Effector CD8-positive, alpha-beta T cell (primary cell): ENCODE results near the gene HOXA1.
A peak's percentile ranks its signal among the peaks of the same experiment; 100 is the strongest.

Experiments used
- DNase-seq: peaks from one replicate; lab custom pipeline; 2025; lab: John Stamatoyannopoulos, UW

HOXA1 gene

GRCh38 chr7:27131390-27131819 is 35.6 kb upstream of the HOXA1 start:
- no peak for DNase-seq

DNA sequence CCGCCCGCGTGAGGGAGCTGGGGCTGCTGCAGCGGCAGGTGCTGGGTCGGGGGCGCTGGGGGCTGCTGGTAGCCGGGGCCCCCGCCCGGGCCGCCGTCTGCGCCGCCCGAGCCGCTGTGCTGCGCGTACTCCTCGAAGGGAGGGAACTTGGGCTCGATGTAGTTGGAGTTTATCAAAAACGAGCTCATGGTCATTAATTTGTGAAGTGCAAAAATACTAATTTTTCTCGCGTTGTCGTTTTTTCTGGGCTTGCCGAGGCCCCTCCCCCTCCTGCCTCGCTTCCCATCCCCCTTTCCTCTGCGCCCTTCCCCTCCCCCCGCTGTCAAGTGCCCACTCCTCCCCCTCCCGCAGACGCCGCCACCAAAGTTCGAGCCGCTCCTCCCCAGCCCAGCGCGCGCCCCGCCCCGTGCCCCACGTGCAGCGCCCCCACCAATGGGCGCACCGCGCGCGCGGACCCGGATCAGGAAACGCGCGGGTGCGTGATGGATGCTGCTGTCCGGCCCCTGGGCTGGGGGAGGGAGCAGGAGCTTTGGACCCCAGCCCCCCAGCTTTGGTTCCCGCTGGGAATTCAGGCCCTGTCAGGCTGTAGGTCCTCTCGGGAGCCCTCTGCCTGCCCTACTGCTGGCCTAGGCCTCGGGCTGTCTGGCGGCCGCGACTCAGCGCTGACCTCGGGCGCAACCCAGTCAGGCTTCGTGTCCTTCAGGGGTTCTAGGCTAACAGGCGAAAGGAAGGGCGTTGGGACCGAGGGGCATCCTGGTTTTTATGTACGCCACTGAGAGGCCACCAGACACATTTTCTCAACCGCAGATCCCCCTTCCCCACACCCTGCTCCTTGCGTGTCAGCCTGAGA is 35.0 kb upstream of the HOXA1 start, which contains the start of gene HOXA4:
TSS of gene HOXA4 (minus strand) at position 218 of the 850 bp plus-strand sequence. CDS start at position 194, 24 bp downstream.
- peak; percentile 69 for DNase-seq

DNA sequence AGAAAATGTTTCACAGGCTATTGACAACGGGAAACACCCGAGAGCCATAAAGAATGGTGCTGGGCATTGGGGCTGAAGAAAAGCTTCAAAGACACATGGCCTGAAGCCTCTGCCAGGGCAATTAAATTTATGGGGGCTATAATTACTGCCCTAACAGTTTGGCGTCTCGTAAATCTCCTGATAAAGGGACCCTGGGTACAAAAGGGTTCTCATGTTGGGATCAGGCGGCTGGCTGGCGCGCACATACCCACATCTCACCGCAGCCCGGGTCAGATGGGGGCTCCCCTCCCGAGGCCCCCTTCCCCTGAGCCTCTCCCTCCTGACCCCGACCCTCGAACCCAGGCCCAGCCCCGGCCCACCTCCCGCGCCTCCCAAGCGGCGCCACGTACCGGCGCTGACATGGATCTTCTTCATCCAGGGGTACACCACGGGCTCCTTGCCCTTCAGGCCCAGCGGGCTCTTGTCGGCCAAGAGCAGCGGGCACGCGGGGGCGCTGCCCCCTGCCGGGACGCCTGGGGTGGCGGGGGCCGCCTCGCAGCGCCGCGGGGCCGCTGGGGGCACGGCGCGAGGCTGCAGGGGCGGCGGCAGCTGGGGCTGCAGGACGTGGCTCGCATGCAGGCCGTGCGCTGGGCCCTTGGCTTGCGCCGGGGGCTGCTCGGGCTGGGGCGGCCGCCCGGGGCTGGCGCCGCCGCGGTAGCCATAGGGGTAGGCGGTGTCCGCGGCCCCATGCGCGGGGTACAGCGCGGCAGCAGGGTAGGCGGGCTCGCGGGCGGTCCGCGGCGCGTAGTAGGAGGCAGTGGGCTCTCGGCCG is 34.1 kb upstream of the HOXA1 start:
- no peak for DNase-seq

GRCh38 chr7:27128776-27129728 is 33.3 kb upstream of the HOXA1 start:
- no peak for DNase-seq

DNA sequence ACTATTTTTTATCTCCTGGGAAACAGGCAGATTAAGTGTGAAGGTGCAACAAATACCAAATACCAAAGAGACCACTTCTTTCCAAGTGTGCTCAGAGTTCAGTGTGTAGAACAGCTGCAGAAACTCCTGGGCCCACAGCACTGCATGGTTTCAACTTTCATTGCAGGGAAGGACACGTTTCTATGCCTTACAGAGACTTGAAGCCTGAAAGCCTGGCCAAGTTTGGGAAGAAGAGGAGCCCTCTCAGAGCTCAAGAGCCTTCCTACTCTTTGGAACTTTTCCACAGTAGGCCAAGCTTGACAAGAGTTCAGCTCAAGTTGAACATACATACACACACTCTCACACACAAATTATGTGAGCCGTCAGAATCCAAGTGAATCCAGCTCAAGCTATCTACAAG is 32.2 kb upstream of the HOXA1 start:
- no peak for DNase-seq

GRCh38 chr7:27126596-27127327 is 31.0 kb upstream of the HOXA1 start:
- DNase-seq = no peak

- no peak for DNase-seq
Observed at GRCh38 chr7:27125986-27126394, 30.2 kb upstream of the HOXA1 start.

DNA sequence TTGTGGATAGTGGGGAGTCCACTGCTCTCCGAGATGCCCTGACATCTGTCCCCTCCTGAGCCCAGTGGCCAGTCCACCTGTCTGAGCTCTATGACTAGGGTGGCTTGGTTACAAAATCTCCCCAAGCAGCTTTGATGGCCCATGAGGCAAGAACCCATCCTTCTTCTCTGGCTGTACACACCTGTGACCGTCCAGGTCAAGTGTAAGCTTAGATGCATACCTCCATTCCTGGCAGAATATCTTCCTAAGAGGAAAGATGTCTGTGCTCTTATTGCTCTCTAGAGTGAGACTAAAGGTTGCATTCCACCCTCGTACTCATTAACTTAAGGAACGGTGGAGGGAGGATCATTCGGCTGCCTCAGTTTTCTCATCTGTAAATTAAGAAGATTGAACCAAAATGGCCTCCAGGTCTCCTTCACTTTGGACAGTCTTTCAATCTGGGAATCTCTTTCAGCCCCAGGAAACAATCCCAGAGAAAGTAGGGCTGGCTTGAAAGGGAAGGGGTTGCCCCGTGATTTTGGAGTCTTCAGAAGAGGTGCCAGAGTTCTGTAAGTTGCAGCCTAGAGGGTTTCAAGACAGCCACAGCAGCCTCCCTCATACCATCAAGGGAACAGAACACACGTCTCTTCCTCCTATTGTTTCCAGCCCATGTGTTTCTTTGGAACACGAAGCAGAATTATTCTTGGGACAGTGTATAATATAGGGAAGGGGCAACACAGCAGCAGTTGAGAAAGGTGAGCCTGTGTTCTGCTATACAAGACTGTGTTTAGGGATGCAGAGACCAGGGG is 29.3 kb upstream of the HOXA1 start:
- DNase-seq = no peak

DNA sequence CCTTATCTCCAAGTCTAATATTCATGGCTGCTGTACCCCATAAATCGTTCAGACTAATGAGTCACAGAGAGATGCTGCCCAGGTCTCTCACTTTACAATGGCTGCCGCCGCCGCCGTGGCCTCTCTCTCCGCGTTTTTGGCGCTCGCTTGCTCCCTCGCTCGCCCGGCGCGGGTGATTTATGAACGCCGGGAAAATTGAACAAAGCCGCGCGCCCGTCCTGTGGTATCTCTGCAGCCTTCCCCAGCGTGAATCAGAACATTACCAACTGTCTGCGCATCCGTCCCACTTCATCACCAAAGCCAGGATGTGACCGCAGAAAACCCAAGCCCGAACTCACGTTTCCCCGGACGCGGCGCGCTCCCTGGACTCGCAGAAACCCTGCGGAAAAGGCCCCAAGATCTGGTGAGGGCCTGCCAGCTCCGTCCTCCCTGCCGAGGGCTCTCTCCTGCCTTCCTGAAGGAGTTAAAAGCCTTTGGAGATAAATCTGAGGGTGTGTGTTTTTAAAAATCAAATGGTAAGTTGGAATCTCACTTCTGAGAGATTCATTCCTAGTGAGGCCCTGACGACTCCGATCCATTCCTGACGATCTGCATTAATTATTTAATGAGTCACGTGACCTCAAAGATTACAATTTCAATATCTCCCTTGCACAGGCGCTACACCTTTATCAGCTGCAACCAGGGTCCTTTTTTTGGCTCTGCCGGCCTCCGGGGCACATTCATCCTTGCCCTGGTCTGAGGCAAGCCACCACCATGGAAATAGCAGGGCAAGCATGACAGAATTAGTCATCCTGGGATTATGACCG is 28.5 kb upstream of the HOXA1 start:
- no peak for DNase-seq

DNA sequence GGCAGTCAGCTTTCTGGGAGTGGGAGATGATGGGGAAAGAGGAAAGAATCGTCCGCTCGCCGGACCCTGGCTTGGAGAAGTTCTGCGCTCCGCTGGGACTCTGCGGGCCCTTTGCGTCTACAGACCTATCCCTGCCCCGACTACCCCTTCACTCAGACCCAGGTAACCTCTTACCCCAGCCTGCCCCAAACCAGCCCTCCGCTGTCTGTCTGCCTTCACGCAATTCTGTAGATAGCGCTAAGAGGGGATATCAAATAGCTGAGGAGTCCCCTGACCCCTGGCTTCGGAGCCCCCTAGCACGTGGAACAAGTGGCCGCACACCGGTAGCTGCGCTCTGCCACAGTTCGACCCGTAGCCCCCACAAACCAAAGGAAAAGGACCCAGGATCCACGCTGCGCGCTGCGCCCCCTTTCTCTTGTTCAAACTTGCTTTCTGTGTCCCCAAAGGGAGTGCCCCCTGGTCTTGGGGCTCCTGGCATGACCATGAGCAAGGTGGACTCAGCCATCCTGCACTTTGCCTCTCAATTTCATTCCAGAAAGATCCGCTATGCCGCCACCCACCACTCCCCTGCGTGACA is 27.8 kb upstream of the HOXA1 start:
- DNase-seq = no peak

- DNase-seq = no peak
Observed at GRCh38 chr7:27123007-27123476, 27.2 kb upstream of the HOXA1 start.

- DNase-seq = no peak
Observed at GRCh38 chr7:27122077-27122910, 26.5 kb upstream of the HOXA1 start.

DNA sequence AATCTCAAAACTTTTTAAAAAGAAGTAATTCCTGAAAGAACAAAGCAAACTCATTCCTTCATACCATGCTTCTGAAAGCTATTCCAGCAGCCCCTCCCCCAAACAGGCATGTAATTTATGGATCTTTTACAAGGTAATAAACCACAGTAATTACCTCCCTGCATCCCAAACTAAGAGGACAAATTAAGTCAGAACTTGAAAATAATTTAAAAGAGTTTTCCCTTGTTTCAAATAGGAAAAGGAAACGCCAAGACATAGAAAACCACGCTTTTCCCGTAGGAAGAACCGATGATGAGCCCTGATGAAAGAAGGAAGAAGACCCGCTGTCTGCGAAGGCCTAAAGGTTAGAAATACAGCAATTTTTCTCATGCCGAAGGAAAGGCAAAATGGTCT is 25.9 kb upstream of the HOXA1 start:
- DNase-seq = no peak

DNA sequence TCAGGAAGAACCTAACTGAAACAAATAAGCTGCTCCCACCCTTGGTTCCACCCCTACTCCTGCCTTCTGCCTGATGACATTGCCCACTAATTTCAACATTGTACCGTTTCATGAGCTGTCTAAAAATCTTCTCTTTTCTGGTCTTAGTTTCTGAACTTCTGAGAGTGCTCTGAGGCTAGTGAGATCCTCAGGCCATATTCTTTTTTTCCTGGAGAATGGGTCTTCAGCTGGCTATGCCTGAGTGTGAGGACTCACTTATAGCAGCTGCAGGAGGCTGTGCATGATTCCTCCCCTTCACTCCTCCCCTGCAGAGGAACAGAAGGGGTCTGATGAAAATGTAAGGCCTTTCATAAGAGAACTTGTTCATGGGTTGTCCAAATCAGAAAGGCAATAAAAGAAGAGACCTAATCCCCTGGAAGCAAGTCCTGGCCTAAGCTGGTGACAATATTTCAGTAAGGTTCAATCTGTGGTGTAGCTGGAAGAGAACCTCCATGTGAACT is 23.7 kb upstream of the HOXA1 start:
- DNase-seq = no peak

DNA sequence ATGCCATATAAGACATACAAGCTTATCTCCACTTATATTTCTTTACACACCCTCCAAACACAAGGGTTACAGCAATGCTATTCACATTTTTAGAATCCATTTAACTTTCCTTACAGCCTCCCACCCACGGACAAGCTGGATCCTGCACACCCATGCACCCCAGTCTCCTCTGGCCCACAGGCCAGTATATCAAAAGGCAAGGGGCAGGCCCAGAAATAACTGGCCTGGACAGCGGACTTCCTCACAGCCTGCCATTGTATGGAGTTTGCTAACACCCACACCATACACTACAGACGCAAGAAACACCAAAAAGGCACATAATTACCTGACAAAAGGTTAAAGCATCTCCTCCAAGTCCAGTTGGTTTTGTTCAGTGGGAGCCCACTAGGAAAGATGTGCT is 22.8 kb upstream of the HOXA1 start:
- DNase-seq = no peak

DNA sequence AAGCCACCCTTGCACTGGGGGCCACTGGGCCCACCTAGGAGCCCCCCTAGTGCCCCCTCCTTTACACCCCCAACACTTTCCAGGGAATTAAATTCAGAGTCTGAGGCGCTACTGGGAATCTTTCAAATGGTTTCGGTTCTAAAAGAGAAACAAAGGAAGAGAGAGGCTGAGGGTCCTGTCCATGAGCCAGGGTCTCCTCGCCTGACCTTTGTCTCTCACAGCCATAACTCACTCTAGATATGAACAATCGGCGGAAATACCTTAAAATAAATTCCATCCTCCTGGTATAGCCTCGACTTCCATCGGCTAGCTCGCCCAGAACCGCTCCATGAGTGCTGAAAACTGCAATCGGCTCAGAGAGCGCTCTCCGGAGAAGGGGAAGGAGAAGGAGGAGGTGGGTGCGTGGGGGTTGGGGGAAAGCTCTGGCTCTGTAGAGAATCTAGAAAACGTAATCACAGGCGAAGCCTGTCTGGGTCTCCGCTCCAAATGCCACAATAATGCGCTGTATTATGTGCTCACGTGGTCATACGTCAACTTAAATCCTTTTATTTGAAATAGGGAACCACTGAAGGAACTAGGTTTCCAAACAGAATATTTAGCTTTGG is 22.2 kb upstream of the HOXA1 start:
- DNase-seq = no peak
